ENCODE data around the gene SLC2A9. TPM values are rescaled to one million over a fixed set of nuclear protein-coding genes. Genes with fewer than 3 reads are reported as not detected.
A peak's percentile ranks its signal among the peaks of the same experiment; 100 is the strongest.

The SLC2A9 gene
- 7.1 TPM for total RNA-seq

- DNase-seq, result peak; percentile 55
Measured at GRCh38 chr4:10020871-10021652, at the start of gene SLC2A9. Gene SLC2A9, minus strand, starts transcription at chr4:10021497. Its CDS starts 68 bp downstream, at chr4:10021429.

- no peak for DNase-seq
Measured at GRCh38 chr4:10069075-10069642, 47.9 kb upstream of the SLC2A9 start.

GRCh38 chr4:10066670-10067651, 45.7 kb upstream of the SLC2A9 start:
- DNase-seq, result no peak

GRCh38 chr4:10066206-10066605, 44.9 kb upstream of the SLC2A9 start:
- DNase-seq, result no peak

GRCh38 chr4:10063544-10064300, 42.4 kb upstream of the SLC2A9 start:
- DNase-seq, result peak; percentile 69

GRCh38 chr4:10061650-10062415, 40.5 kb upstream of the SLC2A9 start:
- DNase-seq, result no peak

- no peak for DNase-seq
Measured at GRCh38 chr4:10058371-10058770, 37.1 kb upstream of the SLC2A9 start.

- no peak for DNase-seq
Measured at GRCh38 chr4:10057023-10057395, 35.7 kb upstream of the SLC2A9 start.

- no peak for DNase-seq
Measured at GRCh38 chr4:10056334-10057022, 35.2 kb upstream of the SLC2A9 start.

GRCh38 chr4:10055871-10056270, 34.6 kb upstream of the SLC2A9 start:
- no peak for DNase-seq

GRCh38 chr4:10054571-10055041, 33.3 kb upstream of the SLC2A9 start:
- no peak for DNase-seq

GRCh38 chr4:10053635-10054453, 32.5 kb upstream of the SLC2A9 start:
- DNase-seq, result no peak

GRCh38 chr4:10051517-10052135, 30.3 kb upstream of the SLC2A9 start:
- DNase-seq, result no peak

- no peak for DNase-seq
Measured at GRCh38 chr4:10050721-10051120, 29.4 kb upstream of the SLC2A9 start.

- DNase-seq, result peak; percentile 17
Measured at GRCh38 chr4:10050261-10050661, 29.0 kb upstream of the SLC2A9 start.

- DNase-seq, result no peak
Measured at GRCh38 chr4:10048941-10049697, 27.8 kb upstream of the SLC2A9 start.

- no peak for DNase-seq
Measured at GRCh38 chr4:10047967-10048366, 26.7 kb upstream of the SLC2A9 start.

GRCh38 chr4:10046471-10046870, 25.2 kb upstream of the SLC2A9 start:
- no peak for DNase-seq
